AG04449 (cell line): ENCODE results near the gene MMAA.
"Not testable (repeated sequence)": the region's sequence is repeated elsewhere in the genome, so short reads cannot be mapped to it uniquely, and the experiment has no call there.

ENCODE experiments used
- CTCF ChIA-PET: fragments of 350-600 bp; formaldehyde crosslinking; extraction: SDS; loops from one replicate; lab custom pipeline; 2021; ENCODE audit warnings: antibody characterized with exemption; lab: Yijun Ruan, JAX
- POLR2A ChIA-PET: fragments of 400-600, 350-600 bp; formaldehyde crosslinking; extraction: SDS; loops from one replicate; lab custom pipeline; 2020; ENCODE audit warnings: antibody characterized with exemption, inconsistent platforms; lab: Yijun Ruan, JAX
- DNase-seq: peaks from one replicate; pipeline ENCODE4 v3.0.0-alpha.2; 2010; ENCODE audit warnings: low read depth, low spot score
- H3K4me3 ChIP-seq: 2 replicates; pipeline ENCODE4 v1.5.1; 2011; ENCODE audit warnings: low read depth, mild to moderate bottlenecking, control low read depth, low read length
- TF ChIP-seq, protein P1 (sequence below): IDR thresholded peaks from one replicate; pipeline ENCODE4 v1.5.1; 2011; ENCODE audit warnings: mild to moderate bottlenecking, moderate library complexity, low read length, control low read depth, inconsistent platforms; ENCODE audit not compliant: insufficient read depth; ENCODE audit errors: missing control alignments

MMAA gene

DNA sequence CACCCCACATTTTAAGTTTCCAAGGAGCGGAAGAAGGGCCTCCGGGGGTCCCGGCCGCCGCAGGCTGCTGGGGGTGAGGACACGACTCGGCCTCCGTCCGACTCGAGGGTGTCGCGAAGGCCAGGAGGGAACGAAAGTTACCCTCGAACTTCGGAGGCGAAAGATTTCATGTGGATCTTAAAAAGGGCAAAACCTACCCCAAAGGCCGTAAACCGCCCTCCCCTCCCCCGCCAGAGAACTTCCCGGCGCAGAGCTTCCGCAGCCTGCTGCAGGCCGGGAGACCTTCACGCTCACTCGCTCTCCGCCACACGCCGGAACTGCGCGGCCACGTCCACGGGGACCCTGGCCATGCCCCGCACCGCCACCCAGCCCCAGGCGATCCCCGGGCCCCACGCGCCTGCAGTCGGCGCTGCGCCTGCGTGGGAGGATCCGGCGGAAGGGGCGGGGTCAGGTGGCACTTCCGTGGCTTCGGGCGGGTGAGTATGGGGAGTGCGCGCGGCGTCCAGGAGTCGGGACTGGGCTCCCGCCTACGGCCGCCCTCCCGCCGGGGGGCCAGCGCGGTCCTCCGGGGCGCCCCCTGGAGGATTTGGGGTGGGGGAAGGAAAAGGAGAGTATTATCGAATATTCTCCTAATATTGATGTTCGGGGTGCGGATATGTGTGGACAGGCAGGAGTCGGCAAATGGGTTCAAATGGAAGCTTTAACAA lies at the start of gene MMAA:
MMAA (plus strand) TSS at position 454 of the 707 bp plus-strand sequence. CDS start 19,755 bp downstream, outside the sequence.
- peak; percentile 41 for DNase-seq
- ChIA-PET CTCF (interaction anchor here (0.6 to 7.1 kb wide), 24 partner anchors 9 to 652 kb away, joined by 3 to 113 read pairs (median 4); no protein-coding TSS in a partner anchor), POLR2A (interaction anchor here (1.4 kb wide), 1 partner anchor 115 kb away, joined by 4 read pairs; no protein-coding TSS in a partner anchor)
- H3K4me3 ChIP-seq = peak within 1 kb of the TSS; percentile 83
- TF ChIP-seq, protein P1, sequence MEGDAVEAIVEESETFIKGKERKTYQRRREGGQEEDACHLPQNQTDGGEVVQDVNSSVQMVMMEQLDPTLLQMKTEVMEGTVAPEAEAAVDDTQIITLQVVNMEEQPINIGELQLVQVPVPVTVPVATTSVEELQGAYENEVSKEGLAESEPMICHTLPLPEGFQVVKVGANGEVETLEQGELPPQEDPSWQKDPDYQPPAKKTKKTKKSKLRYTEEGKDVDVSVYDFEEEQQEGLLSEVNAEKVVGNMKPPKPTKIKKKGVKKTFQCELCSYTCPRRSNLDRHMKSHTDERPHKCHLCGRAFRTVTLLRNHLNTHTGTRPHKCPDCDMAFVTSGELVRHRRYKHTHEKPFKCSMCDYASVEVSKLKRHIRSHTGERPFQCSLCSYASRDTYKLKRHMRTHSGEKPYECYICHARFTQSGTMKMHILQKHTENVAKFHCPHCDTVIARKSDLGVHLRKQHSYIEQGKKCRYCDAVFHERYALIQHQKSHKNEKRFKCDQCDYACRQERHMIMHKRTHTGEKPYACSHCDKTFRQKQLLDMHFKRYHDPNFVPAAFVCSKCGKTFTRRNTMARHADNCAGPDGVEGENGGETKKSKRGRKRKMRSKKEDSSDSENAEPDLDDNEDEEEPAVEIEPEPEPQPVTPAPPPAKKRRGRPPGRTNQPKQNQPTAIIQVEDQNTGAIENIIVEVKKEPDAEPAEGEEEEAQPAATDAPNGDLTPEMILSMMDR = peak; percentile 54

DNA sequence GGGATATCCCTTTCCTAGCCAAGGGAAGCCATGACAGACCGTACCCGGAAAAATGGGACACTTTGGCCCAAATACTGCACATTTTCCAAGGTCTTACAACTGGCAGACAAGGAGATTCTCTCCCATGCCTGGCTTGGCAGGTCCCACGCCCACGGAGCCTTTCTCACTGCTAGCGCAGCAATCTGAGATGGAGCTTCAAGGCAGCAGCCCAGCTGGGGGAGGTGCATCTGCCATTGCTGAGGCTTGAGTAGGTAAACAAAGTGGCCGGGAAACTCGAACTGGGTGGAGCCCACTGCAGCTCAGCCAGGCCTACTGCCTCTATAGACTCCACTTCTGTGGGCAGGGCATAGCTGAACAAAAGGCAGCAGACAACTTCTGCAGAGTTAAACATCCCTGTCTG lies 44.6 kb upstream of the MMAA start:
- H3K4me3 ChIP-seq, POLR2A ChIA-PET, DNase-seq, CTCF ChIA-PET: not testable (repeated sequence)

DNA sequence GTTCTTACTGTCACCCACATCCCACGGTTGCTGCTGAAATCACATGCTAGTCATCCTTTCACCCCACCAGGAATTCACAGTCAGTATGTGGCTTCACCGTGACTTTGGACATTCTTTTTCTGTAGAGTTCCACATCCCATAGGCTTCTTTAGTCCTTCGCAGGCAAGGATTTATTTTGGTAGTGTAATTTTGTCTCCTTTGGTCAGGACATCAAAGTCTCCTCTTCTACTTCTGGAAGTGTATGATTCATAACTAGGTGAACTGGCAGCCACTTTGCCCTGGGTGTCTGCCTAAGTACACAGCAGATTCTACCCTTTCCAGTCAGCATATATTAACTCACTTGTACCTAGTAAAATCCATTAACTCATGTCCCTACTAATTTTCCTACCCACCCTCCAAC lies 38.3 kb upstream of the MMAA start:
- TF ChIP-seq, protein P1 = no peak
- CTCF ChIA-PET = interaction anchor here (0.9 to 1.3 kb wide), 2 partner anchors 24 to 28 kb away, joined by 3 read pairs; no protein-coding TSS in a partner anchor
- DNase-seq = no peak
- POLR2A ChIA-PET = no interaction called here
- H3K4me3 ChIP-seq = no peak overlapping the region

DNA sequence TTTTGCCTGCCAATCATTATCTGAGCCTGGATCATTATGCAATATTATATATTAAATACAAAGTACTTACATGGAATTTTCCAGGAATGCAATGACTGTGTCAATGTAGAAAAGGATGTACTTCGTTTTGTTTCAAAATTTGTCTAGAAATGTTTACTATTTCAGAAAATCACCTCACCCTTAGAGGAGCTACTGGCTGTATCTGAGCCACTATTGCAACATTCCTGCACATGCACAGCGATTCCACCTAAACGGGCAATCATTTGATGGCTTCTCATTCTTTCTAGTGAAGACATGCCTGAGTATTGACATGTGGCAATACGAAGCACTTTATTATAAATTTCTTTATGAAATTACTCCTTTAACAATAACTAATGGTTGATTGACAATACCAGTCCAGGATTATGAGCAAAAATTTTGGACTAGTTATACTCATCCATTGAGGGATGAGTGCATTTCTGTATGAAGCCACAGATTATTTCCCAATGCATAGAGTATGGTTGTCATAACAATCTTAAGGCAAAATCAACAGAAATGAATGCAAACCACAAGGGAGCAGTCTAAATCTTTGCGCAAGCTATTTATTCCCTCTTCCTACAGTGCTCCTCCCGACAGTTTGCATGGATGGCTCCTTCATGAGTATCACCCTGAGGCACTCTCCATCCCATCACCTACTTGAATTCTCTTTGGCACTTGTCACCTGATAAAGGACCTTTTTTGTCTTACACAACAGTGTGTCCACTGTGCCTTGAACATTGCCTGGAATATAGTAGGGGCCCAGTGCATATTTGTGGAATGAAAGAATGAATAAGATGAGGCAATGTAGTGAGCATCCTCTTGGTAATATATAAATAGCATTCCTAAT lies 35.8 kb upstream of the MMAA start:
- DNase-seq = no peak
- CTCF ChIA-PET = no interaction called here
- POLR2A ChIA-PET = no interaction called here
- TF ChIP-seq, protein P1 = no peak
- no peak overlapping the region for H3K4me3 ChIP-seq

DNA sequence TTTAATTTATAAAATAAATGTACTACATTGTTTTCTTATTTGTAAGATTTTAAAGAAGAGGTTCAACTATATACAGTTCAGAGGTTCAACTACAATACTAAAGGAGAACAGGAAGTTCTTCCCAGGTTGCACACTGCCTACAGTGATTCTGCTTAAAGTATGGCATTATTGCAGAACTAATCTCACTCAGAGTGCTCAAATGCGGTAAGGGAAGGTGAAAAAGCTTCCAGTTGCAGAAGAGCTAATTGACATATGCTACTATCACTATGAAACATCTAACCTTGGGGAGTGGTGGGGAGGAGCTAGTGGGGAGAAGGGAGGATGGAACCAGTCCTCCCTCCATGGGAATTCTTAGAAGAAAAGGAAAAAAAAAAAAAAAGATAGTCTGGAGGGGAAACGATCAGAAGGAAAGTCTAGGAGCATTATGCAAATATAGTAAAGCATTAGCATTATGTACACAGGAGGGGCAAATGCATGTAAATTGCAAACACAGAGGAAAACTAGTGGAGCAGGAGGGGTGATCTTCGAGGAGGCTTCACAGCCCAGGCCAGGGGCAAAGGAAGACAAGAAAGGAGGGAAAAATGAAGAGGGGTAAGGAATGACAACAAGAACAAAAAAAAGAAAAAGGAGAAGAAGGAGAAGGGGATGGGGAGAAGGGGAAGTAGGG lies 32.0 kb upstream of the MMAA start:
- ChIA-PET CTCF (interaction anchor here (0.8 kb wide), 1 partner anchor 29 kb away, joined by 4 read pairs; no protein-coding TSS in a partner anchor), POLR2A (no interaction called here)
- DNase-seq = no peak
- H3K4me3 ChIP-seq = no peak overlapping the region
- TF ChIP-seq, protein P1 = no peak

DNA sequence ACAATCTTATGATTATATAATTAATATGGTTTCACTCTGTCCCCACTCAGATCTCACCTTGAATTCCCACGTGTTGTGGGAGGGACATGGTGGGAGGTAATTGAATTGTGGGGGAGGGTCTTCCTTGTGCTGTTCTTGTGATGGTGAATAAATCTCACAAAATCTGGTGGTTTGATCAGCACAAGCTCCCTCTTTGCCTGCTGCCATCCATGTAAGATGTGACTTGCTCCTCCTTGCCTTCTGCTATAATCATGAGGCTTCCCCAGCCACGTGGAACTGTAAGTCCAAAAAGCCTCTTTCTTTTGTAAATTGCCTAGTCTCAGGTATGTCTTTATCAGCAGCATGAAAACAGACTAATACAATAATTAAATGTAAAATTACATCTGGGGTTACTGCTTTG lies 29.8 kb upstream of the MMAA start:
- H3K4me3 ChIP-seq, POLR2A ChIA-PET, DNase-seq: not testable (repeated sequence)
- CTCF ChIA-PET = interaction anchor here (2.9 kb wide), 1 partner anchor 20 kb away, joined by 9 read pairs; no protein-coding TSS in a partner anchor
